CD4-positive, alpha-beta T cell treated with Interleukin-6 at 100 ng/mL for 8 hours (primary cell): Measurements from ENCODE around the gene LOXL1.
"Not testable (repeated sequence)": the region's sequence is repeated elsewhere in the genome, so short reads cannot be mapped to it uniquely, and the experiment has no call there.

Source experiments
- DNase-seq: peaks from one replicate; pipeline ENCODE4 v3.0.0-alpha.2; 2020; ENCODE audit warnings: mixed read lengths, low spot score

The LOXL1 gene

DNA sequence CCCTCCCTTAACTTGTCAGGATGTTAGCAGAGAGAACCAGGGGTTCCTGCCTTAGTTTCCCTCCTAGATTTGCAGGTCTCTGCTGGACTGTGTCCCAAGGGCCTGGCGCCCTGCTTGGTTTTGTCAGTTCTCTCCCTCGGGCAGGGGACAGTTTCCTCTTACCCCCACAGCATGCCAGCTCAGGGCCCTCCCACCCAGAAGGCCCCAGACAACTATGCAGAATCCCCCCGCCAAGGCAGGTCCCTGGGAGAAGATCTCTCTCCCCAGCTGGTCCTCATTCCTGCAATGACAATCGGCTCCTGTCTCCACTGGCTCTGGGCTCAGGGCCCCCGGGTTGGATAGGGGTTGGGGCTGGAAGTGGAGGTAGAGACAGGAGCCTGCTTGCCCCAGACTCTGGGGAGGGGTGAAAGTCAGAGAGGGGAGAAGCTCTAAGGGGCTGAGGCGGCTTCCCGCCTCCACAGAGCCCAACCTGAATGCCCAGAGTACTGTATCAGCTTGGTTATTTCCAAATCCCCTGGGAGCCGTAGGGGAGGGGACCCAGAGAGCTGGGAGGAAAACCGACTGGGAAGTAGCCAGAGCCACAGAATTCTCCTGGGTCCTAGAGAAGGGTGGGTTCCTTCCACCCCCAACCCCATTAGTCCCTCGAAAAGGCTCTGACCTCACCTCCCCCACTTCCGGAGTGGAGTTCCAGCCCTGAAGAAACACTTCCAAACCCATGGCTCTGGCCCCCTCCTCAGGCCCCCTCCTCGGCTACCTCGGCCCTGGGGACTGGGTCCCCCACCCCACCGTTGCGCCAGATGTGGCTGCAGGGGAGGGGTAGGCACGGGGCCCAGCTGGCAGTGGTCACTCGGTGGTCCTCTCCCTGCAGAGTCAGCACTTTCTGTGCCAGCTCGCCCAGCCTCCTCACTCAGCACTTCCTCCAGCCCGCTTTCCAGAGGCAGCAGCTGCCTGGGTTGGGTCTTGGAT lies 3.8 kb upstream of the LOXL1 start:
- no peak for DNase-seq

DNA sequence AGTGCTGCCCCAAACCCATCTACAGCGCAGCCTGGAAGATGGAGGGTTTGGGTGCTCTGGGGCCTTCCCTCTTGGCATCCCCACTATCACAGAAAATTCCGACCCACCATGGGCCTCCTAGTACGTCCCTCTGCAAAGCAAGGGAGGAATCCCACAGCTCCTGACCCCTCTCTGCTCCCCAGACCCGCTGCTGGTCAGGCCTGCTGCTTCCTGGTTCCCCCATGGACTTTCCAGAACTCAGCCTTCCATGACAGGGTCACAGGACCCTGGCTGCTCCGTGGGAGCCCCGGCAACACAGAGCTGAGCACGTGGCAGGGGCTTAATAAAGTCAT lies 3.1 kb upstream of the LOXL1 start:
- no peak for DNase-seq

DNA sequence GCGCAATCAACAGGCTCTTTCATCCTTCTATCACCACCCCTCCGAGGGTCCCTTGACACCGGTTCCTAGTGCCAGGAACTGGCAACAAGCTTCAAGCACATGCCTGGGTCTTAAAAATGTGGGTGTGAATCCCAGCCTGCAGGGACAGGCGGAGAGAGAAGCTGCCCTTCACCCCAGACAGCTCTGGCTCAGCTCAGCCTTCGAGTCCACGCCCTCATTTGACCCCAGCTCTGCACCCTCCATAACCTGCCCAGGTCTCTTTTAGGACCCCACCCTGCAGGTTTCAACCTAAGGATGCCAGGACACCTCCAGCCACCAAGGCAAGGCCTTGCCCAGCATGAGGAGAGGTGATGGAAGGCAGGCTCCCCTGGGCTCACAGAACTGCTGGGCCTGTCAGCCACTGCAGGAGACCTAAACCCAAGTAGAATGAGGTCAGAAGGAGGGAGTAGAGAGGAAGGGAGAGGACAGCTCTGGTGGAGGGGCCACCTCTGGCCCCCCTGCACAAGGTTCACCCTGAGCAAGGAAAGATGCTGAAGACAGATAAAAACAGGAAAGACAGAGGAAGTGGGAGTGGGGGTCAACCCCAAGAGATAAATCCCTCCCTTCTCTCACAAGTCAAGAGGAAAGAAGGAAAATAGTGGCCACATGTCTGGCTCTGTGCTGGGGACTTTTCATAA lies 2.6 kb upstream of the LOXL1 start:
- DNase-seq = no peak

DNA sequence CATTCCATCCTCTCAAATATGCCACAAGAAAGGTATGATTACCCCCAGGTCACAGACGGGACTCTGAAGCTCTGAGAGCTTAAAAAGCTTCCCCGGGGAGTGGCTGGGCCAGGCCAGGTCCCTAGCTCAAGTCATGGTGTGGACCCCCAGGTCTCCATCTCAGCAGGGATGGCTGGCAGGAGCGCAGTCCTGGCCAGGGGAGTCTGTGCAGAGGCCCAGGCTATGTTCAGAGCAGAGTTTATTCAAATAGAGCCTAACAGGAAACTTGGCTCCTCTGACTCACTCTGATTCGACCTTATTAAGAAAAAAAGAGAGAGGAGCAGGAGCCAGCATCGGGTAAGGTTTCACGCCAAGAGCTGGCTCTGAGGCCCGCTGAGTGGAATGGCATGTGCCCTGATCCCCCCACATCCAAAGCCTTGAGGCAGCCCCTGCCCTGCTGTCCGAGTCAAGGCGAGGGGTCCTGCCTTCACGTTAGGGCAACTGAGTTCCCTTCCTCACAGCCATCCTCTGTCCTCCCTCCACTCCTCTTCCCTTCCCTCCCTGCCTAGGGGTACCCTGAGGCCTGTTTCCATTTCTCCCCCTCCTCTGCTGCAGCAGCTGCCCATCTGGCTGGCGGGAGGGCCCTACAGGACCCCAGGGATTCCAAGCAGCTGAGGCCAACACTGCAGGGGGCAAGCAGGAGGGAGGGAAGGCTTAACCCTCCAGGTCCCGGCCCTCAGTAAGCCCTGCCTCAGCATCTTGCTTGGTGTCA lies 1.9 kb upstream of the LOXL1 start:
- DNase-seq = peak; percentile 24

DNA sequence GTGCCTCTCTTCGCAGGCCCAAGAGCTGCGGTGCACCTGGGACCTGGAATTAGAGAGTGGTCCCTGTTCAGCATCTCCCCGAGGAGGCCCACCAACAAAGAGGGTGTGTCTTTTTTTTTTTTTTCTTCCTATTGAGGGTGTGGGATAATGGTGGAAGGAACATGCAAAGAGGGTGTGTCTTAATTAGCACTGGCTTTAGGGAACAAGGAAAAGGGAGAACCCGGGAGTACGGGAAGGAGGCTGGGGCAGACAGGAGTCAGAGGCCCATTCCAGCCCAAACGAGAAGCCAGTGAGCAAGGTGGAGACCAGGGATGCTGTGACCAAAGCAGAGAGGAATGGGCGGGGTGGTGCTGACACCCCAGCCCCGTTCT lies 429 bp upstream of the LOXL1 start:
- no peak for DNase-seq

DNA sequence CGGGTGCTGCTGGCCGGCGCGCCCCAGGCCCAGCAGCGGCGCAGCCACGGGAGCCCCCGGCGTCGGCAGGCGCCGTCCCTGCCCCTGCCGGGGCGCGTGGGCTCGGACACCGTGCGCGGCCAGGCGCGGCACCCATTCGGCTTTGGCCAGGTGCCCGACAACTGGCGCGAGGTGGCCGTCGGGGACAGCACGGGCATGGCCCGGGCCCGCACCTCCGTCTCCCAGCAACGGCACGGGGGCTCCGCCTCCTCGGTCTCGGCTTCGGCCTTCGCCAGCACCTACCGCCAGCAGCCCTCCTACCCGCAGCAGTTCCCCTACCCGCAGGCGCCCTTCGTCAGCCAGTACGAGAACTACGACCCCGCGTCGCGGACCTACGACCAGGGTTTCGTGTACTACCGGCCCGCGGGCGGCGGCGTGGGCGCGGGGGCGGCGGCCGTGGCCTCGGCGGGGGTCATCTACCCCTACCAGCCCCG lies 777 bp downstream of the LOXL1 start:
- peak; percentile 26 for DNase-seq

DNA sequence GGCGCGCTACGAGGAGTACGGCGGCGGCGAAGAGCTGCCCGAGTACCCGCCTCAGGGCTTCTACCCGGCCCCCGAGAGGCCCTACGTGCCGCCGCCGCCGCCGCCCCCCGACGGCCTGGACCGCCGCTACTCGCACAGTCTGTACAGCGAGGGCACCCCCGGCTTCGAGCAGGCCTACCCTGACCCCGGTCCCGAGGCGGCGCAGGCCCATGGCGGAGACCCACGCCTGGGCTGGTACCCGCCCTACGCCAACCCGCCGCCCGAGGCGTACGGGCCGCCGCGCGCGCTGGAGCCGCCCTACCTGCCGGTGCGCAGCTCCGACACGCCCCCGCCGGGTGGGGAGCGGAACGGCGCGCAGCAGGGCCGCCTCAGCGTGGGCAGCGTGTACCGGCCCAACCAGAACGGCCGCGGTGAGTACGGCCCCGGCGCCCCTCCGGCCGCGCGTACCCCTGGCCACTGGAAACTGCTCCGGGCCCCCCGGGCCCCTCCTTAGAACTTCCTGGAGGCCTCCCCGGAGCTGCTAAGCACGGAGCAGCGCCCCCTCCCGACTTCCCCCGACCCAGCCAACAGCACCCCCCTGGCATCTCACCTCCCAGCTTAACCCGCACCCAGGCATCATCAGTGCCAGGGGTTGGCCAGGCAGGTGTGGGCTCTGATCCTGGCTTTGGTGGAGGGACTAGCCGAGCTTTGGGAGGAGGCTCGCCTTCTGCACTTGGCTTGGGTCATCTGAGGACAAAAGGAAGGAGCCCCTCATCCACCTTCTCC lies 1.4 kb downstream of the LOXL1 start:
- DNase-seq = peak; percentile 74

DNA sequence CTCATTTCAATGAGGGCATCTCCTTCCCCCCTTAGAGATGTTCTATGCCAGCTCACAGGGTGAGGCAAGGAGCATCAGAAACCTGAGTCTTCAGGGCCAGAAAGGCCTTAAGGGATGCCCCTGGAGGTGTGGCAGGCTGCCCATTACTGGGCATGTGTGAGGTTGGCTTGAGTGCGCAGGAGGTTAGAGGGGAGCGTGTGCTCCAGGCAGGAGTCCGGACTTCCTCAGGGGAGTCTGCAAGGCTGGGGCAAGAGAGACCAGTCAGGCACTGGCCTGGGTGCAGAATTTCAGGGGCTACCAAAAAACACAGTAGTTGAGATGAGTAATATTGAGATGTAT lies 1.9 kb downstream of the LOXL1 start:
- DNase-seq = no peak

DNA sequence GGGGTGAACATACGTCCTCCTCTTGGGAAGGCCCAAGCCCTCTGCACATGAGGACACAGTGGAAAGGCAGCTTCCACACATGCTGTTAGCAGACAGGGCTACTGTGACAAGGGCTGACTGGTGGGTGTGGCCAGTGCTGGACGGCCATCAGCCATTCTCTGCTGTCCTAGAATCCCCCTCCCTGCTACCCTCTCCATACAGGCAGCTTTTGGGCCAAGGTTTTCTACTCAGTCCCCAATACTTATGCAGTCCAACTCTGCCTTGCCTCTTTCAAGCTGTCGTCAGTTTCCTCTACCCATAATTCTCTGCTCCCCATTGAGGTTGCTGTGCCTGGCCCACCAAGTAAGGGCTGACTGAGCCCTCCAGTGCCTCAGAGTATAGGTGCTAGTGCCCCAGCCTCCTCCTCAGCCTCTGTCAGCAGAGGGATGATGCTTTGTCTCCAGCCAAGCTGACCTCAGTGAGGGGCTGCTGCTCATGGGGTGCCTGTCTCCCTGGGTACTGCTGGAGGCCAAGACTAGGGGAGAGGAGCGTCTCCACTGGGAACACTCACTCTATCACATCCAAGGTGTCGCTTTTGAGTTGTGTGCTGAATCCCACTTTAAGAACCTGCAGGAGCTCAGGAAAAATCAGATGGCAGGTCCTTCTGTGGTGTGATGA lies 2.8 kb downstream of the LOXL1 start:
- no peak for DNase-seq

DNA sequence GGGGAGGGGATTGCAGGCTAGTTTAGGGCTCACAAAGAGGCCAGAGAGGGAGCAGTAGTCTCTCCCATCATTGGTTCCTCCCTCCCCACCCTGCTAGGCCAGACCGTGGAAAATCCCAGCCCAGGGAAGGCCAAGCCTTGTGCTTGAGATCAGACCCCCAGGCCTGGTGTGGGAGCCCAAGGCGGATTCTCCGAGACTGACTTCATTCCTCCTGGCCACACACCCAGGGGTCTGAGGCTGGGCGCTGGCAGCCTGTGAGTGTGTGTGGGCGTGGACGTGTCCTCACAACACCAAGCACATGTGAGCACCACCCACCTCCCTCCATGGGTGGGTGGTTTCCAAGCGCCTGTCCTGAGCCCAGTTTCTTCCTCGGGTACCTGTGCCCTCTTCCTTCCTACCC lies 4.1 kb downstream of the LOXL1 start:
- no peak for DNase-seq

DNA sequence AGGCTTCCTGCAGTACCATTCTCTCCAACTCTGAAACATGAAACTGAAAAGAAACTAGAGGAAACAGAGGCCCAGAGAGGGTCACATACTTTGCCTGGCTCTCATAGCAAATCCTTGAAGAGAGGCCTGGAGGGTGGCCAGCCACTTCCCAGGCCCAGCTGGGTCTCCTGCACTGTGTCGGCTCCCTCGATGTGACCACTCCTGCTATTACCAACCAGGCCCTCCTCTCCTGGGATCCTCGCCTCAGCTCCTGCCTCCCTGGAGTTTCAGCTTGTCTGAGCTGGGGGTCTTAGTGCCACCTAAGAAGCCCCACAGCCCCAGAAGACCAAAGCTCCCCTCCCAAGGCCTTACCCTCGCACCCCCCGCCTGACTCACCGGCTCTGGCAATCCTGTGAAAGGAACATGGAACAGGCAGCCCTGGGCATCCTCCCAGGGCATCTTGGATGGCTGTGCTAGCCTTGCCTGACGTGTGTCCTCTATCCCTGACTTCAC lies 4.6 kb downstream of the LOXL1 start:
- DNase-seq = no peak

DNA sequence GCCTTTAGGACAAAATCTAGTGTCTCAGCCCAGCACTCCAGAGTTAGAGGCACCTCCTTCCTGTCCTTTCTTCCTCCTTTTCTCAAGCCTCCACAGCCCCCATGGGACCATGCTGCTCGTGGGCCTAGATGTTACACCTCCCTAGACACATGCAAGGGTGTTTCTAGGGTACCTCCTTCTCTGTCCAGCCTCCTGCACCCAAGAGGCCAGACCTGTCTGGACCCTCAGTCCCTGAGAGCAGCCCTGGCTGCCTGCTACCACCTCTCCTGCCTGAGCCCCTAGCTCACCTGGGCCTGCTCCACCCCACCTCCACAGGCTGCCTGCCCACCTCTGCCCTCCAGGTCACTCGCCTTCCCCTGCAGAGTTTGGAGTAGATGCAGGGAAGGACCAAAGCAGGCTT lies 5.2 kb downstream of the LOXL1 start:
- DNase-seq = no peak

DNA sequence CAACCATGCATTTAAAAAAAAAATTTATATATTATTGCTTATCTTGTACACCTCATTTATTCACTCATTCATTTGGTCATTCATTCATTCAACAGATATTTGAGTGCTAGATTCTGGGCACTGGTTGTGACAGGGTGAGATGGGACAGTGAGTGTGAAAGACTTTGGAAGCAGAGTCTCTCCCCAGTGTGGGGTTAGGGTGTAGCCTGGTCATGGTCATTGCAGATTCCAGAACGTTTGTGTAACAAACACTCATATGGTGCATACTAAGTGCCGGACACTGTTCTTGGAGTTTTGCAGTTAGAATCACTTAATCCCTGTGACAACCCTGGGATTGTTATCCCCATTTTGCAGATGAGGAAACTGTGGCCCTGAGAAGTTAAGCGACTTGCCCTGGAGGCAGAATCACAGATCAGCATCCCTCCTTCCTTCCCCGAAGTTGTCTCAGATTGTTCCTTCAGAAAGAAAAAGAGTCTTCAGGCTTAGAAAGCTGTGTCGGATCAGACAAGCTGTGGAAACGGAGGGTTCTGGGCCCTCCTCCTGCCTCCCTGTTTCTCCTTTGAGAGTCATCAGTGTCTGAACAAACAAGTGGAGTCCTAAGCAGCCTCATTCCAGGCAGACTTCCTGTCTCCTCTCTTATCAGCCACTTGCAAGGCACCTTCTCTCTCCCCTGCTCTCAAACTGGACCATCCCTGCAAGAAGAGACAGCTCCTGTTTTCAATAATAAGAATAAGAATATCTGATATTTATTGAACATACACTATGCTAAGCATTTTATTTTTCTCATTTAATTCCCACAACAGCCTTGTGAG lies 6.3 kb downstream of the LOXL1 start:
- no peak for DNase-seq

DNA sequence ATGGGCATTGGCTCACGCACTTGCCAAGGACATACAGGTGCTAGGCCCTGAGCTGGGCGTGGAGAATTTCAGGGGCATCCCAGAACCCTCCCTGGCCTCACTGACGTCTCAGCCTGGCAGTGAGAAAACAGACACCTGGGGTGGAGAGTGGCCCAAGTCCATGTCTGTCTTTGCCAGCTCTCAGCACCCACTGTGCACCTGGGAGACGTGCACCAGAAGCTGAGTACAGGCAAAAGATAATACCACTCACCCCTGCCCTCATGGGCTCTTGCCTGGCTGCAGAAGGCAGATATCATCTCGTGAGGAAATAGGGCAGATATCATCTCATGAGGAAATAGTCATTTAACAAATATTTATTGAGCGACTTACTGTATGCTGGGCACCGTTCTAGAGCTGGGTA lies 8.0 kb downstream of the LOXL1 start:
- DNase-seq = no peak

DNA sequence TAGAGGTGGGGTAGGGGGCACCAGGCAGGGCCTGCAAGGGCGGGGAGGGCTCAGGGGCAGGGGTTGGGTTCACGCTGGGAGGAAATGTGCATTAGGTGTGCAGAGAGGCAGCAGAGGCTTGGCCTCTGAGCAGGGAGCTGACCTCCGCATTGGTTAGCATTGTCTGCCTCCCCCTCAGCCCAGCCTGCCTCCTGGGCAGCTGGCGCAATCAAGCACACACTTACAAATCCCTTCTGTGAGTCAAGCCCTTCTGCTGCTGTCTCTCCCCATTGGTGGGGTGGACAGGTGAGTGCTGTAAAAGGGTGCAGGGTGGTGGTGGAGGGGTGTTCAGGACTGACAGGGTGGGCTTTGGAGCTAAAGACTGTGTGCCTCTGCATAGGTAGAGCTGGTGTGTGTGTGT lies 9.3 kb downstream of the LOXL1 start:
- no peak for DNase-seq

DNA sequence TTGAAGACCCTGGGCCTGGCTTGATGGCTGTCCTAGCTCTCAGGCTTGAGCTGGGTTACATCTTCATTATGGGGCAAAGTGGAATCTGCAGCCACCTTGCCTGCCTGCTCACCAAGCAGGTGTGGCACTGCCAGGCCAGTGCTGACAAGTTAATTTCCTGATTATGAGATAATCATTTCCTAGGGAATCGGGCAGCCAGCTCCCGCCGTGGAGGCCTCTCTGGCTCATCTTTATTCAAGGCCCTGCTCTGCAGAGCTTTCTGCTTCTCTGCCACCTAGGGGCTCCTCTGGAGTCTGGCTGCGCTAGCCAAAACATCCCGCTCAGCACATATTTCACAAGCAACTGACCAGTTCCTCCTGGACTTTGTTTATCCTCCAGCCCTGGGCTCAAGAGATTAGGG lies 9.9 kb downstream of the LOXL1 start:
- no peak for DNase-seq

DNA sequence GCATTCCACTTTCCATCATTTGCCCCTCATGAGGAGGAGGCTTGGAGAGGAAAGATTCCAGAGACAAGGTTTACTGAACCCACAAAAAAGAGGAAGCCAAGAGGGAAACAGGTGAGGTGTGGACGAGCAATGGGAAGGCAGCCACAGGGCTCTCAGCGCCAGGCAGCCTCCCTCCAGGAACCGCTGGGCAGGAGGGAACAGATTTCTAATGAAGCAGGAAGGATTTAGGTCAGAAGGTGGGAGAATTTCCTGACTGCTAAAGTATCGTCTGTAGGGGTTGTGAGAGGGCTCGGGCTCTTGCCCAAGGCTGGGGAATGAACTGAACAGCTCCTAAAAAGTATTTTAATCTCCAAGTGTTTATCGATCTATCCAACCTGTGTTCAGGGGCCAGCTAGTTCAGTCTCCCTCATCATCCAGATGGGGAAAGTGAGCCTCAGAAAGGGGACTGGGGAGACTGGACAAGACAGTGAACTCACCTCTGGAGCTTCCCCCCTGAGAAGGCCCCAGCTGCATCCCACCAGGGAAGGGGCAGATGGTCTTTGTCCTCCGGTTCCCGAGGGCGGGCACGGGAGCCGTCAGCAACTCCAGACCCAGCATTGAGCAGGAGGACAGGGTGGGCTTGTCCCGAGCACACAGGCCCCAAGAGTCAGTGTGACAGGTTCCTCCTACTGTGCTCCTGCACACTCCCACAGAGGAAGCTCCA lies 10.5 kb downstream of the LOXL1 start:
- DNase-seq = no peak

DNA sequence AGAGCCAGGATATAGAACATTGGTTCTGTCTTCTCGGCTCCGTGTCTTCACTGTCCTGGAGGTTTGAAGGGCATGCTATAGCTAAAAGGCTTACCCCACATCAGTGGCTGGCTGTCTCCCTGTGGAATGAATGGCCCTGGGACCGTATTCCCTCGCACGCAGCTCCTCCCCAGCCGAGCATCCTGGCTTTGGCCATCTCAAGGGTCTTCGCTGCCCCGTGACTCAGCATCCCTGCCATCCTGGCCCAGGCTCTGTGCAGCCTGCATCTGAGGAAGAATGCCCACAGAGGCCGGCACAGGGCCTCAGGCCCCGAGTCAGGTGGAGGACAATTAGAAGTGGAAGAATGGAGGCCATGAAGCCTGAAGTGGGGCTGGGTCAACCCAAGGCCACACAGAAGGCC lies 11.0 kb downstream of the LOXL1 start:
- no peak for DNase-seq

DNA sequence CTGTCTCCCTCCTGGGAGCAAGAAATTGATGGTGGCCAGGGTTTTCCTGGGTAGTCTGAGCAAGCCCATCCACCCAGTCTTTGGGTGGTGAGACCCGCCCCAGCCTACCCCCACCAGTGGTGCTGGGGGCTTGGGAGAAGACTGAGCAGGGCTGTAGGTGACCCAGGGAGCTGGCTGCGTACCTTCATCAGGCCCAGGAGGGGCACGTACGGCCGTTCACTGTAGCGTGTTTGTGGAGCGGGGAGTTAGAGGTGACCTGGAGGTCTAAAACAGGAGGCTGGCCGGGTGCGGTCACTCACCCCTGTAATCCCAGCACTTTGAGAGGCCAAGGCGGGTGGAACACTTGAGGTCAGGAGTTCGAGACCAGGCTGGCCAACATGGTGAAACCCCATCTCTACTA lies 11.5 kb downstream of the LOXL1 start:
- no peak for DNase-seq

DNA sequence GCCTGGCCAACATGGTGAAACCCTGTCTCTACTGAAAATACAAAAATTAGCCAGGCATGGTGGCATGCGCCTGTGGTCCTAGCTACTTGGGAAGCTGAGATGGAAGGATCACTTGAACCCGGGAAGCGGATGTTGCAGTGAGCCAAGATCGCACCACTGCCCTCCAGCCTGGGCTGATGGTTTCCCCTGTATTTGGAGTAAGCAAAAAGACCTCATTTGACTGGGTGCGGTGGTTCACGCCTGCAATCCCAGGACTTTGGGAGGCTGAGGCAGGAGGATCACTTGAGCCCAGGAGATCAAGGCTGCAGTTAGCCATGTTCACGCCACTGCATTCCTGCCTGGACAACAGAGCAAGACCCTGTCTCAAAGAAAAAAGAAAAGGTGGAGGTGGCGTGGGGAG lies 12.3 kb downstream of the LOXL1 start:
- not testable (repeated sequence) for DNase-seq
